Panc1 (cell line): ENCODE results near the gene NCOR2. TPM values are rescaled to one million over a fixed set of nuclear protein-coding genes. Genes with fewer than 3 reads are reported as not detected.
A peak's percentile ranks its signal among the peaks of the same experiment; 100 is the strongest.

Experiments used
- ATAC-seq: fragments of 200-7000 bp; cut with Tn5 transposase; 2 replicates; pipeline ENCODE4 v1.9.1; 2020; ENCODE audit warnings: mild to moderate bottlenecking, moderate library complexity
- BruUV-seq: library from RNA; stranded (reverse); fragments of 400-500 nt; replicated peaks from 2 replicates; lab custom pipeline; 2021; lab: Mats Ljungman, UMichigan
- CTCF ChIA-PET: fragments of 300-600 bp; sonication (Branson Sonifier 250); formaldehyde crosslinking; loops from one replicate; lab custom pipeline; 2022; ENCODE audit warnings: antibody characterized with exemption; lab: Charles Lee
- POLR2A ChIA-PET: fragments of 300-600 bp; sonication (Branson Sonifier 250); formaldehyde crosslinking; loops from one replicate; lab custom pipeline; 2022; ENCODE audit warnings: antibody characterized with exemption; lab: Charles Lee
- DNase-seq: peaks from one replicate; pipeline ENCODE4 v3.0.0-alpha.2; 2010; ENCODE audit warnings: low read depth, low spot score
- H3K27ac ChIP-seq: 2 replicates; pipeline ENCODE4 v1.5.1; 2011; ENCODE audit warnings: mild to moderate bottlenecking, low read length, inconsistent platforms
- H3K27me3 ChIP-seq: fragments of 200-500 bp; sonication (Bioruptor generic); 2 replicates; pipeline ENCODE4 v1.6.0; 2014; ENCODE audit warnings: low read length, inconsistent platforms; ENCODE audit not compliant: control insufficient read depth, insufficient read depth
- H3K36me3 ChIP-seq: fragments of 200-500 bp; sonication (Bioruptor generic); 2 replicates; pipeline ENCODE4 v1.5.1; 2014; ENCODE audit warnings: inconsistent platforms, mild to moderate bottlenecking, low read length, moderate library complexity; ENCODE audit not compliant: control insufficient read depth, insufficient read depth
- H3K4me1 ChIP-seq: 2 replicates; pipeline ENCODE4 v1.5.1; 2011; ENCODE audit warnings: inconsistent platforms, mild to moderate bottlenecking, low read length, moderate library complexity; ENCODE audit not compliant: control insufficient read depth, insufficient read depth
- H3K4me3 ChIP-seq, 2 experiments: 2 replicates each; pipeline ENCODE4 v1.5.1; 2011 to 2012; ENCODE audit warnings: low read depth in 2 of 2, low read length in 2 of 2, mild to moderate bottlenecking in 2 of 2, inconsistent platforms in 1 of 2, moderate library complexity in 1 of 2
- H3K9me3 ChIP-seq: fragments of 200-500 bp; sonication (Bioruptor generic); 2 replicates; pipeline ENCODE4 v1.5.1; 2014; ENCODE audit warnings: low read depth, mild to moderate bottlenecking, inconsistent platforms, low read length, moderate library complexity; ENCODE audit not compliant: control insufficient read depth, insufficient read depth
- POLR2AphosphoS5 ChIP-seq: IDR thresholded peaks from 2 replicates; pipeline ENCODE4 v1.6.1; 2012; ENCODE audit warnings: mild to moderate bottlenecking, low read depth, low read length, moderate library complexity
- SIN3A ChIP-seq: IDR thresholded peaks from 2 replicates; pipeline ENCODE4 v1.6.1; 2012; ENCODE audit warnings: low read depth, mild to moderate bottlenecking, low read length, moderate library complexity, borderline replicate concordance; ENCODE audit not compliant: insufficient read depth
- TCF7L2 ChIP-seq: IDR thresholded peaks from 2 replicates; pipeline ENCODE4 v1.6.1; 2011; ENCODE audit warnings: mild to moderate bottlenecking, low read depth, low read length, inconsistent platforms
- in situ Hi-C: cut with HindIII; loops from 2 replicates; pipeline ENCODE4 v1.10.0; 2016; ENCODE audit warnings: low sequenced_read_pairs, low pct_unique_long_range_greater_than_20kb
- intact Hi-C: fragments of 100-400 bp; cut with micrococcal nuclease; formaldehyde crosslinking; loops from one replicate; pipeline ENCODE4 v1.10.0; 2022; ENCODE audit not compliant: unreplicated experiment
- total RNA-seq: library from RNA; stranded (reverse); gene quantifications from one replicate; pipeline ENCODE4 v1.2.1, GENCODE V29; 2021; ENCODE audit not compliant: unreplicated experiment
- TF ChIP-seq, protein P1 (sequence below), 2 experiments: IDR thresholded peaks; 2 replicates each; pipeline ENCODE4 v1.6.1; 2011 to 2012; ENCODE audit warnings: low read depth in 2 of 2, control low read depth in 1 of 2, low read length in 1 of 2, mild to moderate bottlenecking in 1 of 2, moderate library complexity in 1 of 2; ENCODE audit not compliant: insufficient read depth in 1 of 2
- TF ChIP-seq, protein P2 (sequence below): fragments of 450-650 bp; IDR thresholded peaks from 2 replicates; pipeline ENCODE4 v1.5.1; 2017; ENCODE audit warnings: mild to moderate bottlenecking

The NCOR2 gene
- total RNA-seq, 1 experiment from 2014 or later: 461 TPM

DNA sequence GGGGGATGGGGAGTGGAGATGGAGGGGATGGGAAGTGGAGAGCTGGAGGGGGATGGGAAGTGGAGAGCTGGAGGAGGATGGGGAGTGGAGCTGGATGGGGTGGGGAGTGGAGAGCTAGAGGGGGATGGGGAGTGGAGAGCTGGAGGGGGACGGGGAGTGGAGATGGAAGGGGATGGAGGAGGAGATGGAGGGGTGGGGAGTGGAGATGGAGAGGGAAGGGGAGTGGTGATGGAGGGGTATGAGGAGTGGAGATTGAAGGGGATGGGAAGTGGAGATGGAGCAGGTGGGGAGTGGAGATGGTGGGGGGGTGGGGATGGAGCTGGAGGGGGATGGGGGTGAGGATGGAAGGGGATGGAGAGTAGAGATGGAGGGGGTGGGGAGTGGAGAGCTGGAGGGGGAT is 26.1 kb downstream of the NCOR2 start:
- in situ Hi-C loops: no loop called here
- Histone ChIP-seq H3K4me3 (no peak overlapping the region), H3K9me3 (no peaks in the 10 kb centered on the region), H3K27me3 (no peaks in the 10 kb centered on the region), H3K36me3 (no peaks in the 10 kb centered on the region), H3K27ac (no peak overlapping the region), H3K4me1 (peaks cover 81% of the 10 kb centered on the region)
- POLR2A ChIA-PET: interaction anchor here (0.5 to 0.8 kb wide), 10 partner anchors 11 to 379 kb away, joined by 3 to 13 read pairs (median 4); no protein-coding TSS in a partner anchor
- BruUV-seq: no TSS peak
- intact Hi-C loops: no loop called here
- no peak for DNase-seq
- ATAC-seq: no peak
- TF ChIP-seq, protein P1, sequence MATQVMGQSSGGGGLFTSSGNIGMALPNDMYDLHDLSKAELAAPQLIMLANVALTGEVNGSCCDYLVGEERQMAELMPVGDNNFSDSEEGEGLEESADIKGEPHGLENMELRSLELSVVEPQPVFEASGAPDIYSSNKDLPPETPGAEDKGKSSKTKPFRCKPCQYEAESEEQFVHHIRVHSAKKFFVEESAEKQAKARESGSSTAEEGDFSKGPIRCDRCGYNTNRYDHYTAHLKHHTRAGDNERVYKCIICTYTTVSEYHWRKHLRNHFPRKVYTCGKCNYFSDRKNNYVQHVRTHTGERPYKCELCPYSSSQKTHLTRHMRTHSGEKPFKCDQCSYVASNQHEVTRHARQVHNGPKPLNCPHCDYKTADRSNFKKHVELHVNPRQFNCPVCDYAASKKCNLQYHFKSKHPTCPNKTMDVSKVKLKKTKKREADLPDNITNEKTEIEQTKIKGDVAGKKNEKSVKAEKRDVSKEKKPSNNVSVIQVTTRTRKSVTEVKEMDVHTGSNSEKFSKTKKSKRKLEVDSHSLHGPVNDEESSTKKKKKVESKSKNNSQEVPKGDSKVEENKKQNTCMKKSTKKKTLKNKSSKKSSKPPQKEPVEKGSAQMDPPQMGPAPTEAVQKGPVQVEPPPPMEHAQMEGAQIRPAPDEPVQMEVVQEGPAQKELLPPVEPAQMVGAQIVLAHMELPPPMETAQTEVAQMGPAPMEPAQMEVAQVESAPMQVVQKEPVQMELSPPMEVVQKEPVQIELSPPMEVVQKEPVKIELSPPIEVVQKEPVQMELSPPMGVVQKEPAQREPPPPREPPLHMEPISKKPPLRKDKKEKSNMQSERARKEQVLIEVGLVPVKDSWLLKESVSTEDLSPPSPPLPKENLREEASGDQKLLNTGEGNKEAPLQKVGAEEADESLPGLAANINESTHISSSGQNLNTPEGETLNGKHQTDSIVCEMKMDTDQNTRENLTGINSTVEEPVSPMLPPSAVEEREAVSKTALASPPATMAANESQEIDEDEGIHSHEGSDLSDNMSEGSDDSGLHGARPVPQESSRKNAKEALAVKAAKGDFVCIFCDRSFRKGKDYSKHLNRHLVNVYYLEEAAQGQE (IDR thresholded peaks at IDR 0.05; ENCODE audit: insufficient read depth in 1 of 2, low read depth in 2 of 2, low read length in 1 of 2): no peak
- TF ChIP-seq TCF7L2: no peak
- no peak for TF ChIP-seq POLR2AphosphoS5
- TF ChIP-seq, protein P2, sequence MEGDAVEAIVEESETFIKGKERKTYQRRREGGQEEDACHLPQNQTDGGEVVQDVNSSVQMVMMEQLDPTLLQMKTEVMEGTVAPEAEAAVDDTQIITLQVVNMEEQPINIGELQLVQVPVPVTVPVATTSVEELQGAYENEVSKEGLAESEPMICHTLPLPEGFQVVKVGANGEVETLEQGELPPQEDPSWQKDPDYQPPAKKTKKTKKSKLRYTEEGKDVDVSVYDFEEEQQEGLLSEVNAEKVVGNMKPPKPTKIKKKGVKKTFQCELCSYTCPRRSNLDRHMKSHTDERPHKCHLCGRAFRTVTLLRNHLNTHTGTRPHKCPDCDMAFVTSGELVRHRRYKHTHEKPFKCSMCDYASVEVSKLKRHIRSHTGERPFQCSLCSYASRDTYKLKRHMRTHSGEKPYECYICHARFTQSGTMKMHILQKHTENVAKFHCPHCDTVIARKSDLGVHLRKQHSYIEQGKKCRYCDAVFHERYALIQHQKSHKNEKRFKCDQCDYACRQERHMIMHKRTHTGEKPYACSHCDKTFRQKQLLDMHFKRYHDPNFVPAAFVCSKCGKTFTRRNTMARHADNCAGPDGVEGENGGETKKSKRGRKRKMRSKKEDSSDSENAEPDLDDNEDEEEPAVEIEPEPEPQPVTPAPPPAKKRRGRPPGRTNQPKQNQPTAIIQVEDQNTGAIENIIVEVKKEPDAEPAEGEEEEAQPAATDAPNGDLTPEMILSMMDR: no peak
- CTCF ChIA-PET: interaction anchor here (0.6 to 0.8 kb wide), 2 partner anchors 10 to 503 kb away, joined by 5 to 12 read pairs; no protein-coding TSS in a partner anchor

DNA sequence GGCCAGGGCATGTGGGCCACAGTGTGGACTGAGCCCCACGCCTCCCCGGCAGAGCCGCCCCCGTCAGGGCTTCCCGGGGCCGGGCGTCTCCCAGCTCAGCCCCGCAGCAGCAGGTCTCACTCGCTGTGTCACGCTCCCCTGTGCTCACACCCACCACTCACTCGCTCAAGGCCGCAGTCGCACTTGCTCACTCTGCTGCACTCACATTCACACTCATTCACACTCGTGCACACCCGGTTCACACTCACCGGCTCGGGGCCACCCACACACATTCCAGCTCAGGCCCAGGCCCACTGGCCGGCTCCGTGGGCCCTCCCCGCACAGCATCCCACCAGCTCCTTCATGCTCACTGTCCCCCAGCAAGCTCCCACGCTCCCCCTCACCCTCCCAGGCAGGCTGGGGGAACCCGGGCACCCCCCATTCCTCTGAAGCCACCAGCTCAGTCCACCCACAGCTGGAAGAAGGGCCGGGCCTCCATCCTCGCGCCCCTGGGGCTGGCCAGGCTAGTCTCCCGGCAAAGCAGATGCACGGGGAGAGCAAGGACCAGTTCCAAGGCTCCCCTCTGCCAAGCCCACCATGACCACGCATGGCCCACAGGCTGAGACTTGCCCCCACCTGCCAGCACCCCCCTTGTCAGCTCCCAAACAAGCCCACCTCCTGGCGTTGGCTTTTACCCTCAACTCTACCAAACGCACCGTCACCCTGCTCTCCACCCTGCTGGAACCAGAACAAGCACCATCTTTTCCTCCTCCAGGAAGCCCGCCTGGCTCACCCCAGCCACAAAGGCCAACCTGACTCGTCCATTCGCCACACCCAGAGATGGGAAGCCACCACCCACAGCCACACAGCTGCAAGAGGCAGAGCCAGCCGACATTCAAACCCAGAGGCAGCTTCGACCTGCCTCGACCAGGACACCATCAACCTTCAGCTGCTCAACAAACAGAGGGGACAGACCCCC is 28.0 kb downstream of the NCOR2 start:
- H3K27ac ChIP-seq: peak overlapping the region; percentile 94
- CTCF ChIA-PET: no interaction called here
- DNase-seq (no peak), ATAC-seq (peak; percentile 5)
- no TSS peak for BruUV-seq
- no peak overlapping the region for H3K4me3 ChIP-seq
- intact Hi-C loops (no loop called here), in situ Hi-C loops (no loop called here)
- H3K27me3 ChIP-seq: no peaks in the 10 kb centered on the region
- POLR2A ChIA-PET: interaction anchor here (1.2 kb wide), 1 partner anchor 23 kb away, joined by 17 read pairs; no protein-coding TSS in a partner anchor
- no peaks in the 10 kb centered on the region for H3K9me3 ChIP-seq
- peaks cover 81% of the 10 kb centered on the region for H3K4me1 ChIP-seq
- 0 out of 2 replicates have a peak, but pooled peaks have one; percentile 1 for TF ChIP-seq SIN3A
- TF ChIP-seq, protein P1 (IDR thresholded peaks at IDR 0.05; ENCODE audit: insufficient read depth in 1 of 2, low read depth in 2 of 2, low read length in 1 of 2): no peak
- H3K36me3 ChIP-seq: no peaks in the 10 kb centered on the region
